Measurements from ENCODE around the gene CTSH.

- TF ChIP-seq CTCF (conservative IDR thresholded peaks at IDR 0.05; ENCODE audit: low read depth, low read length) (no peak), EZH2phosphoT487 (IDR thresholded peaks at IDR 0.05; ENCODE audit: borderline replicate concordance, low read length) (no peak), EZH2 (IDR thresholded peaks at IDR 0.05; ENCODE audit: low read length, unreplicated experiment) (no peak)
These were observed 34.6 kb downstream of the CTSH start for GRCh38 chr15:78910271-78910670.
